ENCODE measurements around the gene C16orf95. TPM values are rescaled to one million over a fixed set of nuclear protein-coding genes. Genes with fewer than 3 reads are reported as not detected.

Gene C16orf95
- total RNA-seq, 1 donor from 2014 or later: 6.3 TPM

- no peaks in the 10 kb centered on the region for H3K9me3 Mint-ChIP-seq
- no peak for DNase-seq (ENCODE audit: extremely low spot score, unreplicated experiment)
- H3K27ac Mint-ChIP-seq: peak overlapping the region; percentile 23
- no peak overlapping the region for H3K4me3 Mint-ChIP-seq
- no peak for TF ChIP-seq CTCF (conservative IDR thresholded peaks at IDR 0.05)
- no peaks in the 10 kb centered on the region for H3K27me3 Mint-ChIP-seq
- H3K4me1 Mint-ChIP-seq (ENCODE audit: unreplicated experiment): peaks cover 7% of the 10 kb centered on the region
- peaks cover 8% of the 10 kb centered on the region for H3K36me3 Mint-ChIP-seq
Measured at GRCh38 chr16:87339086-87339723, 22.0 kb upstream of the C16orf95 start.

GRCh38 chr16:87338155-87338765, 21.1 kb upstream of the C16orf95 start:
- Mint-ChIP-seq H3K4me3 (no peak overlapping the region), H3K9me3 (no peaks in the 10 kb centered on the region), H3K36me3 (peaks cover 8% of the 10 kb centered on the region), H3K27ac (no peak overlapping the region), H3K27me3 (no peaks in the 10 kb centered on the region), H3K4me1 (ENCODE audit: unreplicated experiment) (no peaks in the 10 kb centered on the region)
- DNase-seq (ENCODE audit: extremely low spot score, unreplicated experiment): no peak
- no peak for TF ChIP-seq CTCF (conservative IDR thresholded peaks at IDR 0.05)

GRCh38 chr16:87337262-87337771, 20.1 kb upstream of the C16orf95 start:
- Mint-ChIP-seq H3K27ac (no peak overlapping the region), H3K4me3 (no peak overlapping the region), H3K36me3 (peaks cover 8% of the 10 kb centered on the region), H3K4me1 (ENCODE audit: unreplicated experiment) (no peaks in the 10 kb centered on the region), H3K9me3 (no peaks in the 10 kb centered on the region), H3K27me3 (no peaks in the 10 kb centered on the region)
- no peak for DNase-seq (ENCODE audit: extremely low spot score, unreplicated experiment)
- TF ChIP-seq CTCF (conservative IDR thresholded peaks at IDR 0.05): no peak

- no peak for DNase-seq (ENCODE audit: extremely low spot score, unreplicated experiment)
- Mint-ChIP-seq H3K36me3 (peaks cover 8% of the 10 kb centered on the region), H3K4me3 (no peak overlapping the region), H3K9me3 (no peaks in the 10 kb centered on the region), H3K27ac (no peak overlapping the region), H3K4me1 (ENCODE audit: unreplicated experiment) (no peaks in the 10 kb centered on the region), H3K27me3 (no peaks in the 10 kb centered on the region)
- no peak for TF ChIP-seq CTCF (conservative IDR thresholded peaks at IDR 0.05)
Measured at GRCh38 chr16:87336434-87337240, 19.4 kb upstream of the C16orf95 start.

GRCh38 chr16:87335625-87336433, 18.6 kb upstream of the C16orf95 start:
- TF ChIP-seq CTCF (conservative IDR thresholded peaks at IDR 0.05): no peak

More at GRCh38 chr16:87335625-87336433, 18.6 kb upstream of the C16orf95 start:
- H3K27me3 Mint-ChIP-seq: no peaks in the 10 kb centered on the region
- H3K36me3 Mint-ChIP-seq: peaks cover 8% of the 10 kb centered on the region
- H3K4me3 Mint-ChIP-seq: no peak overlapping the region
- H3K4me1 Mint-ChIP-seq (ENCODE audit: unreplicated experiment): no peaks in the 10 kb centered on the region
- no peaks in the 10 kb centered on the region for H3K9me3 Mint-ChIP-seq
- no peak overlapping the region for H3K27ac Mint-ChIP-seq
- no peak for DNase-seq (ENCODE audit: extremely low spot score, unreplicated experiment)
